HepG2 (cell line): ENCODE results near the gene VAPA. TPM values are rescaled to one million over a fixed set of nuclear protein-coding genes. Genes with fewer than 3 reads are reported as not detected.

ENCODE experiments used
- HBP1 ChIP-seq: IDR thresholded peaks from 2 replicates; pipeline ENCODE4 v1.6.1; 2016; ENCODE audit warnings: low read depth, control low read depth
- IKZF5 ChIP-seq: IDR thresholded peaks from 2 replicates; pipeline ENCODE4 v1.6.1; 2018; ENCODE audit warnings: missing genetic modification reagents, mild to moderate bottlenecking, missing compliant biosample characterization
- KAT7 ChIP-seq: IDR thresholded peaks from 2 replicates; pipeline ENCODE4 v1.6.1; 2018; ENCODE audit warnings: borderline replicate concordance, missing compliant biosample characterization
- MTA1 ChIP-seq: sonication (generic); formaldehyde crosslinking; IDR thresholded peaks from 2 replicates; pipeline ENCODE4 v1.4.0; 2020; ENCODE audit warnings: missing genetic modification reagents, mild to moderate bottlenecking, borderline replicate concordance
- NFKB2 ChIP-seq: sonication (generic); formaldehyde crosslinking; IDR thresholded peaks from 2 replicates; pipeline ENCODE4 v1.4.0; 2020; ENCODE audit warnings: missing genetic modification reagents, borderline replicate concordance
- RORA ChIP-seq: sonication (generic); formaldehyde crosslinking; IDR thresholded peaks from 2 replicates; pipeline ENCODE4 v1.5.0; 2020; ENCODE audit warnings: mild to moderate bottlenecking, missing genetic modification reagents, moderate library complexity
- SIN3B ChIP-seq: fragments of 150-350 bp; IDR thresholded peaks from 2 replicates; pipeline ENCODE4 v1.6.1; 2014; ENCODE audit warnings: low read length
- SMAD3 ChIP-seq: sonication (generic); formaldehyde crosslinking; IDR thresholded peaks from 2 replicates; pipeline ENCODE4 v1.4.0; 2020; ENCODE audit warnings: missing genetic modification reagents
- SMYD3 ChIP-seq: sonication (generic); formaldehyde crosslinking; IDR thresholded peaks from 2 replicates; pipeline ENCODE4 v1.8.1; 2023; ENCODE audit warnings: mild to moderate bottlenecking, missing genetic modification reagents
- SP4 ChIP-seq: sonication (generic); formaldehyde crosslinking; IDR thresholded peaks from 2 replicates; pipeline ENCODE4 v1.8.1; 2023; ENCODE audit warnings: mild to moderate bottlenecking, missing genetic modification reagents
- SPEN ChIP-seq: sonication (generic); formaldehyde crosslinking; IDR thresholded peaks from 2 replicates; pipeline ENCODE4 v1.5.1; 2020; ENCODE audit warnings: low read depth, mild to moderate bottlenecking, missing genetic modification reagents
- SRSF1 ChIP-seq: fragments of 200-400 bp; formaldehyde crosslinking; optimal IDR thresholded peaks from 2 replicates; pipeline ENCODE3; 2017; ENCODE audit warnings: mild to moderate bottlenecking, low read depth, low read length, moderate library complexity
- THAP9 ChIP-seq: sonication (generic); formaldehyde crosslinking; IDR thresholded peaks from 2 replicates; pipeline ENCODE4; 2020; ENCODE audit warnings: missing genetic modification reagents, mild to moderate bottlenecking, borderline replicate concordance
- THYN1 ChIP-seq: sonication (generic); formaldehyde crosslinking; IDR thresholded peaks from 2 replicates; pipeline ENCODE4 v1.8.1; 2023; ENCODE audit warnings: low read depth, mild to moderate bottlenecking, moderate library complexity, missing genetic modification reagents, borderline replicate concordance
- U2AF2 ChIP-seq: fragments of 200-400 bp; formaldehyde crosslinking; IDR thresholded peaks from 2 replicates; pipeline ENCODE4 v1.6.1; 2017; ENCODE audit warnings: low read depth, mild to moderate bottlenecking, low read length
- ZNF367 ChIP-seq: sonication (generic); formaldehyde crosslinking; IDR thresholded peaks from 2 replicates; pipeline ENCODE4 v1.4.0; 2020; ENCODE audit warnings: missing genetic modification reagents, borderline replicate concordance
- ZNF446 ChIP-seq: sonication (generic); formaldehyde crosslinking; IDR thresholded peaks from 2 replicates; pipeline ENCODE4 v1.5.0; 2020; ENCODE audit warnings: mild to moderate bottlenecking, missing genetic modification reagents
- ZNF546 ChIP-seq: sonication (generic); formaldehyde crosslinking; conservative IDR thresholded peaks from 2 replicates; pipeline ENCODE4 v1.8.1; 2023; ENCODE audit warnings: mild to moderate bottlenecking, missing genetic modification reagents
- ZNF572 ChIP-seq: sonication (generic); formaldehyde crosslinking; IDR thresholded peaks from 2 replicates; pipeline ENCODE4 v1.5.1; 2020; ENCODE audit warnings: mild to moderate bottlenecking, missing genetic modification reagents
- ZNF639 ChIP-seq: conservative IDR thresholded peaks from 2 replicates; pipeline ENCODE4 v1.6.1; 2018; ENCODE audit warnings: missing genetic modification reagents
- ZSCAN25 ChIP-seq: sonication (generic); formaldehyde crosslinking; IDR thresholded peaks from 2 replicates; pipeline ENCODE4 v1.8.0; 2022; ENCODE audit warnings: mild to moderate bottlenecking, missing genetic modification reagents
- polyA plus RNA-seq, 8 experiments: library from polyadenylated mRNA; depleted of rRNA in 3 of 8; stranded (reverse) in 7 of 8; unstranded in 1 of 8; fragments of >200 nt; fragmentation: Illumina TruSeq in 4 of 8; extraction: Trizol in 4 of 8; gene quantifications; 2 replicates each; pipeline versions ENCODE4 v1.2.1 to v1.2.3, GENCODE V29; 2011 to 2016; ENCODE audit warnings: low read depth in 4 of 8, missing spikeins in 1 of 8, mixed read lengths in 1 of 8; ENCODE audit not compliant: insufficient read depth in 1 of 8
- total RNA-seq, 5 experiments: library from RNA; depleted of rRNA; stranded (reverse); fragments of >200 nt; fragmentation: Illumina TruSeq; extraction: Trizol; gene quantifications; 2 replicates each; pipeline ENCODE4 v1.2.3, GENCODE V29; 2016; ENCODE audit warnings: low read depth in 1 of 5

Gene VAPA
- total and polyA plus RNA-seq, 2 of the 13 experiments (the other 11 are each of a cell fraction or from before 2014, with no cell fraction given), result 167 to 294 TPM

GRCh38 chr18:9913526-9914333 is at the start of gene VAPA (continued):
- TF ChIP-seq THYN1 (CRISPR knock-in tag) (no peak), ZSCAN25 (peak; percentile 56; the same call in 1 of the 2 replicates), SPEN (CRISPR knock-in tag) (peak; percentile 83), IKZF5 (CRISPR knock-in tag) (no peak), HBP1 (CRISPR knock-in tag) (no peak; the same call in 1 of the 2 replicates), U2AF2 (no peak), SIN3B (no peak), SP4 (CRISPR knock-in tag) (peak; percentile 75), ZNF546 (peak; percentile 70; the same call in 1 of the 2 replicates), NFKB2 (CRISPR knock-in tag) (0 out of 2 replicates have a peak, but pooled peaks have one; percentile 50), KAT7 (CRISPR knock-in tag) (peak; percentile 93; the same call in 1 of the 2 replicates), ZNF446 (CRISPR knock-in tag) (no peak), ZNF572 (CRISPR knock-in tag) (no peak), SMAD3 (no peak), ZNF639 (CRISPR knock-in tag) (no peak), SRSF1 (no peak), MTA1 (CRISPR knock-in tag) (peak; percentile 59; the same call in 1 of the 2 replicates), THAP9 (CRISPR knock-in tag) (0 out of 2 replicates have a peak, but pooled peaks have one; percentile 34), ZNF367 (CRISPR knock-in tag) (no peak), SMYD3 (CRISPR knock-in tag) (no peak), RORA (CRISPR knock-in tag) (no peak)
